HL-60 (cell line): Measurements from ENCODE around the gene S100A13.

Source experiments
- DNase-seq, 2 experiments: peaks; one replicate each; pipeline ENCODE4 v3.0.0-alpha.2; 2010 to 2020; ENCODE audit warnings: low read depth in 1 of 2, low spot score in 1 of 2
- H3K27ac ChIP-seq: fragments of 250-450 bp; sonication (Bioruptor Pico); replicated peaks from 2 replicates; pipeline ENCODE4 v1.5.1; 2020; ENCODE audit warnings: mild to moderate bottlenecking, moderate library complexity
- H3K27me3 ChIP-seq: fragments of 250-450 bp; sonication (Bioruptor Pico); 2 replicates; pipeline ENCODE4 v1.5.1; 2021; ENCODE audit warnings: mild to moderate bottlenecking, moderate library complexity; ENCODE audit not compliant: insufficient read depth, poor library complexity, severe bottlenecking
- H3K4me3 ChIP-seq: replicated peaks from 2 replicates; pipeline ENCODE4 v1.5.1; 2011; ENCODE audit warnings: mild to moderate bottlenecking, control low read depth, low read length; ENCODE audit not compliant: insufficient read depth
- CTCF ChIP-seq: IDR thresholded peaks from one replicate; pipeline ENCODE4 v1.5.1; 2011; ENCODE audit warnings: low read length, control low read depth, inconsistent platforms; ENCODE audit not compliant: insufficient read depth
- GABPA ChIP-seq: IDR thresholded peaks from 2 replicates; pipeline ENCODE4 v1.6.1; 2012; ENCODE audit warnings: low read depth
- POLR2AphosphoS5 ChIP-seq: IDR thresholded peaks from 2 replicates; pipeline ENCODE4 v1.6.1; 2012; ENCODE audit warnings: low read depth
- REST ChIP-seq: IDR thresholded peaks from 2 replicates; pipeline ENCODE4 v1.6.1; 2012; ENCODE audit warnings: low read depth; ENCODE audit not compliant: insufficient replicate concordance
- SPI1 ChIP-seq: IDR thresholded peaks from 2 replicates; pipeline ENCODE4 v1.6.1; 2012; ENCODE audit warnings: low read depth, mild to moderate bottlenecking, borderline replicate concordance

Gene S100A13

GRCh38 chr1:153610811-153611301 is 16.4 kb downstream of the S100A13 start:
- H3K4me3 ChIP-seq = no peak overlapping the region
- no peaks in the 10 kb centered on the region for H3K27me3 ChIP-seq
- no peak for DNase-seq
- no peak for TF ChIP-seq GABPA
- TF ChIP-seq POLR2AphosphoS5 = no peak
- no peak for TF ChIP-seq CTCF
- TF ChIP-seq SPI1 = no peak
- no peak for TF ChIP-seq REST
- no peak overlapping the region for H3K27ac ChIP-seq

- Histone ChIP-seq H3K4me3 (no peak overlapping the region), H3K27ac (no peak overlapping the region), H3K27me3 (no peaks in the 10 kb centered on the region)
- TF ChIP-seq REST (no peak), POLR2AphosphoS5 (no peak), CTCF (no peak), GABPA (no peak), SPI1 (no peak)
- no peak for DNase-seq
These were observed 17.0 kb downstream of the S100A13 start for GRCh38 chr1:153610334-153610733.

GRCh38 chr1:153609585-153609907 is 17.8 kb downstream of the S100A13 start:
- no peak for DNase-seq
- no peaks in the 10 kb centered on the region for H3K27me3 ChIP-seq
- H3K27ac ChIP-seq = no peak overlapping the region
- TF ChIP-seq GABPA (no peak), CTCF (no peak), SPI1 (no peak), POLR2AphosphoS5 (no peak), REST (no peak)
- no peak overlapping the region for H3K4me3 ChIP-seq
